ENCODE data around the gene MT1A.

MT1A gene

DNA sequence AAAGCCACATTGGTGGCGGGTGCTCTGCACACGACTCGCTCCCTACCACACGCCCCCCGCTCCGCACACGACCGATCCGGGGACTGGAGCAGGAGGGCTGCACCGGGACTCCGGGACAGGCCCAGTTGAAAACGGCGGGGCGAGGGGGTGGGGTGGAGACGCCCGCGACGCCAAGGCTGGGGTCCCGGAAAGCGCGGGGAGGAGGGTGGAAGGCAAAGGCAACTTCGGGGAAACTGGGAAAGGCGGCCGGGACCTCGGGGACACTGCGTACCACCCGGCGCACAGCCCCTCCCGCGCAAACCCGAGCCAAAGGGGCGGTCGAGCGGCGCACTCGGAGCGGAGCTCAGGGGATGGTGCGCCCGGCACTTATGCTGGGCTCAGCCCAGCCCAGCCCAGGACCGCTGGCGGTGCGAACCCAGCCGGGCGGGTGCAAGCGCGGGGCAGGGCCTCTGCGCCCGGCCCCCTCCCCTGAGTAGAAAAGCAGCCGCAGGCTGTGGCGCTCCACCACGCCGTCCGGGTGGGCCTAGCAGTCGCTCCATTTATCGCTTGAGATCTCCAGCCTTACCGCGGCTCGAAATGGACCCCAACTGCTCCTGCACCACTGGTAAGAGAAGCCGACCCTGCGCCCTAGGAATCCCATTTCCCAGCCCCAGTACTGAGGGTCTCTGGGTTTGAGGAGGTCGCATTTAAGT lies 6.2 kb upstream of the MT1A start, which contains the start of gene MT1M:
Gene MT1M (plus strand): TSS at position 504 of the 692 bp plus-strand sequence. CDS start 73 bp downstream, at position 577.
- TF ChIP-seq, protein P1, sequence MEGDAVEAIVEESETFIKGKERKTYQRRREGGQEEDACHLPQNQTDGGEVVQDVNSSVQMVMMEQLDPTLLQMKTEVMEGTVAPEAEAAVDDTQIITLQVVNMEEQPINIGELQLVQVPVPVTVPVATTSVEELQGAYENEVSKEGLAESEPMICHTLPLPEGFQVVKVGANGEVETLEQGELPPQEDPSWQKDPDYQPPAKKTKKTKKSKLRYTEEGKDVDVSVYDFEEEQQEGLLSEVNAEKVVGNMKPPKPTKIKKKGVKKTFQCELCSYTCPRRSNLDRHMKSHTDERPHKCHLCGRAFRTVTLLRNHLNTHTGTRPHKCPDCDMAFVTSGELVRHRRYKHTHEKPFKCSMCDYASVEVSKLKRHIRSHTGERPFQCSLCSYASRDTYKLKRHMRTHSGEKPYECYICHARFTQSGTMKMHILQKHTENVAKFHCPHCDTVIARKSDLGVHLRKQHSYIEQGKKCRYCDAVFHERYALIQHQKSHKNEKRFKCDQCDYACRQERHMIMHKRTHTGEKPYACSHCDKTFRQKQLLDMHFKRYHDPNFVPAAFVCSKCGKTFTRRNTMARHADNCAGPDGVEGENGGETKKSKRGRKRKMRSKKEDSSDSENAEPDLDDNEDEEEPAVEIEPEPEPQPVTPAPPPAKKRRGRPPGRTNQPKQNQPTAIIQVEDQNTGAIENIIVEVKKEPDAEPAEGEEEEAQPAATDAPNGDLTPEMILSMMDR (IDR thresholded peaks at IDR 0.05; ENCODE audit: borderline replicate concordance, insufficient read depth, low read depth, low read length) = no peak
- no peak within 1 kb of the TSS for H3K4me3 ChIP-seq (ENCODE audit: low read depth, low read length)

DNA sequence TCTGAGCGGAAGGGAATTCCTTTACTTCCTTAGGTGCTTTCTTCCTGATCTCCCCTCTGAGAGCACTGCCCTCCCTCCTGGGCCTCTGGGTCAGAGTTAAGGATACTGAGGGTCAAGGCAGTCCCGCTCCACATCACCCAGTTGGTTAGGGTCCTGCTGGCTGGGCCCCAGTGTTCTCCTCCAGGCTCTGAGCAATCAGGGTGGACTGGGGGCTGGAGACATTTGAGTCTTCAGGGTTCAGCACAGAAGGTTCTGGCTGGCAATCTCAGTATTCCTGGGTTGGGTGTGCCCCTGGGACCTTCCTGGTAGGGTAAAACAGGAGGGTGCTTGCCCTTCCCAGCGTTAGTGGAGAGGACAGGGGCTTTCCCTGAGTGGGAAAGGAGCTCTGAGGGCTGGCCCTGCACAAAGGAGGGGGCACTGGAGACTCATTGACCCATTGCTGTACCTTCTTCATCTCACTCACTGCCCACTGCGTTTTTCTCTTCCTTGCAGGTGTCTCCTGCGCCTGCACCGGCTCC lies 5.6 kb upstream of the MT1A start:
- TF ChIP-seq, protein P1 (IDR thresholded peaks at IDR 0.05; ENCODE audit: borderline replicate concordance, insufficient read depth, low read depth, low read length) = no peak
- H3K4me3 ChIP-seq (ENCODE audit: low read depth, low read length) = no peak overlapping the region

DNA sequence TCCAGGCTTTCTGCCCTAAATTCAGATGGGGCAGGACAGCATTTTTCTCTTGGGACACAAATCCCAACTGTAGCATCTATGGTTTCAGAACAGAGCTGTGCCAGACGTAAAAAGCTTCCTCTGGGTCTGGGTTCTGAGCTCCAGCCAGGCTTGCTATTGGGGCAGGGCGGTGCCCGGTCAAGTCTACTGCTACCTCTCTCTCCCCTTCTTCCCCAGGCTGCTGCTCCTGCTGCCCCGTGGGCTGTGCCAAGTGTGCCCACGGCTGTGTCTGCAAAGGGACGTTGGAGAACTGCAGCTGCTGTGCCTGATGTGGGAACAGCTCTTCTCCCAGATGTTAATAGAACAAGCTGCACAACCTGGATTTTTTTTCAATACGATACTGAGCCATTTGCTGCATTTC lies 4.9 kb upstream of the MT1A start:
- TF ChIP-seq, protein P1 (IDR thresholded peaks at IDR 0.05; ENCODE audit: borderline replicate concordance, insufficient read depth, low read depth, low read length) = no peak
- H3K4me3 ChIP-seq (ENCODE audit: low read depth, low read length) = no peak overlapping the region

GRCh38 chr16:56634715-56635440 lies 3.6 kb upstream of the MT1A start:
- TF ChIP-seq, protein P1 (IDR thresholded peaks at IDR 0.05; ENCODE audit: borderline replicate concordance, insufficient read depth, low read depth, low read length) = no peak
- no peak overlapping the region for H3K4me3 ChIP-seq (ENCODE audit: low read depth, low read length)

DNA sequence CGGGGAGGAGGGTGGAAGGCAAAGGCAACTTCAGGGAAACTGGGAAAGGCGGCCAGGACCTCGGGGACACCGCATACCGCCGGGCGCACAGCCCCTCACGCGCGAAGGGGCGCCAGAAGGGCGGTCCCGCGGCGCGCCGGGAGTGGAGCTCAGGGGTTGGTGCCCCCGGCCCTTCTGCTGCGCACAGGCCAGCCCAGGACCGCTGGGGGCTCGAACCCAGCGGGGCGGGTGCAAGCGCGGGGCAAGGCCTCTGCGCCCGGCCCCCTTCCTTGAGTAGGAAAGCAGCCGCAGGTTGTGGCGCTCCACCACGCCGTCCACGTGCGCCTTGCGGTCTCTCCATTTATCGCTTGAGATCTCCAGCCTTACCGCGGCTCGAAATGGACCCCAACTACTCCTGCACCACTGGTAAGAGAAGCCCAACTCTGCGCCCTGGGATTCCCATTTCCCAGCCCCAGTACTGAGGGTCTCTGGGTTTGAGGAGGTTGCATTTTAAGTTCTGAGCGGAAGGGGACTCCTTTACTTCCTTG lies 3.0 kb upstream of the MT1A start:
- TF ChIP-seq, protein P1 (IDR thresholded peaks at IDR 0.05; ENCODE audit: borderline replicate concordance, insufficient read depth, low read depth, low read length) = no peak
- H3K4me3 ChIP-seq (ENCODE audit: low read depth, low read length) = no peak overlapping the region

- TF ChIP-seq, protein P1 (IDR thresholded peaks at IDR 0.05; ENCODE audit: borderline replicate concordance, insufficient read depth, low read depth, low read length) = no peak
- no peak overlapping the region for H3K4me3 ChIP-seq (ENCODE audit: low read depth, low read length)
Measured at GRCh38 chr16:56636616-56637413, 1.7 kb upstream of the MT1A start.
